Panc1 (cell line): ENCODE results near the gene ATP5F1E.

Experiments
- CTCF ChIP-seq: fragments of 450-650 bp; IDR thresholded peaks from 2 replicates; pipeline ENCODE4 v1.5.1; 2017; ENCODE audit warnings: mild to moderate bottlenecking
- POLR2AphosphoS5 ChIP-seq: IDR thresholded peaks from 2 replicates; pipeline ENCODE4 v1.6.1; 2012; ENCODE audit warnings: mild to moderate bottlenecking, low read depth, low read length, moderate library complexity
- REST ChIP-seq, 2 experiments: IDR thresholded peaks; 2 replicates each; pipeline ENCODE4 v1.6.1; 2011 to 2012; ENCODE audit warnings: low read depth in 2 of 2, control low read depth in 1 of 2, low read length in 1 of 2, mild to moderate bottlenecking in 1 of 2, moderate library complexity in 1 of 2; ENCODE audit not compliant: insufficient read depth in 1 of 2
- SIN3A ChIP-seq: IDR thresholded peaks from 2 replicates; pipeline ENCODE4 v1.6.1; 2012; ENCODE audit warnings: low read depth, mild to moderate bottlenecking, low read length, moderate library complexity, borderline replicate concordance; ENCODE audit not compliant: insufficient read depth
- TCF7L2 ChIP-seq: IDR thresholded peaks from 2 replicates; pipeline ENCODE4 v1.6.1; 2011; ENCODE audit warnings: mild to moderate bottlenecking, low read depth, low read length, inconsistent platforms

- TF ChIP-seq CTCF (no peak), POLR2AphosphoS5 (no peak), SIN3A (no peak), REST (IDR thresholded peaks at IDR 0.05; ENCODE audit: insufficient read depth in 1 of 2, low read depth in 2 of 2, low read length in 1 of 2) (no peak), TCF7L2 (no peak)
These were observed 1.6 kb upstream of the ATP5F1E start for GRCh38 chr20:59033616-59034165.
